ENCODE data around the gene CDCP1.

Gene CDCP1

DNA sequence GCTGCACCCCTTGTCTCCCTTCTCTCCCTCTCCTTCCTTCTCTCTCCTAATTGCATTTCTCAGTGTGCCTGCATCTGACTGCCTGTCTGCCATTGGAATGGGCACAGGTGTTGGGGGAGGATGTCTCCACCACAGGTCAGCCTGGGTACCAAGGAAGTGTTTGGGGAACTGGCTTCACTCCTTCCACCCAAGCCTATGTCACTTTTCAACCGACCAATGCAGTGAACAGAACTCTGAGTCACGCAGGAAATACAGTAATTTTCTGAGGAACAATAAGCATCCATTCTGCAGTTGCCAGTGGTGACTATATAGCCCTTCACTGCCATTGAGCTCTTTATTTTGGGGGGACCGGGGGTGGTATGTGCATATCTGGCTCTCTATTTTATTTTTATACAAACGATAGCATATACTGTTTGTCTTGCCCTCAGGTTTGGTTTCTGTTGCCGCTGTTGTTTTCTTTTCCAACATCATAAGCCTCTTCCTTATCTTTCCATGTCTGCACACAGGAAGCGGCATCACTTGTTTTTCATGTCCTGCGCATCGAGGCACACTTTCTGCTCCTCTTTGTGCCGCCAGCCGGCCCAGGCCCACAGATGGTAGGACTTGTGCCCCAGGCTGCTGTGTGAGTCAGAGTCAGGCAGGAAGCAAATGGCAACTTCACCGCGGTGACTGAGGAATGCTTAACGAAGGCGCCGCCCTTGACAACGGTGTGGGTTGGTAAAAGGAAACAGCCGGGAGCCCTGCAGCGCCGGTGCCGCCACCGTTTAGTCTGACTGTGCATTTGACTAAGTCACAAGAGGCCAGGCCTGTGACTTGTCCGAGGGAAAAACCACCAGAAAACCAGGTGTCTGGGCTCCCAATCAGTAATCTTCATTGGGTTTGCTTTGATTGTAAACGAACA is 21.1 kb upstream of the CDCP1 start:
- DNase-seq (ENCODE audit: low read depth): peak; percentile 87
- no peak overlapping the region for H3K4me3 ChIP-seq (ENCODE audit: control insufficient read depth, low read depth, low read length)
- TF ChIP-seq CTCF (conservative IDR thresholded peaks at IDR 0.05; ENCODE audit: control insufficient read depth, insufficient read depth, low read depth, low read length): no peak

DNA sequence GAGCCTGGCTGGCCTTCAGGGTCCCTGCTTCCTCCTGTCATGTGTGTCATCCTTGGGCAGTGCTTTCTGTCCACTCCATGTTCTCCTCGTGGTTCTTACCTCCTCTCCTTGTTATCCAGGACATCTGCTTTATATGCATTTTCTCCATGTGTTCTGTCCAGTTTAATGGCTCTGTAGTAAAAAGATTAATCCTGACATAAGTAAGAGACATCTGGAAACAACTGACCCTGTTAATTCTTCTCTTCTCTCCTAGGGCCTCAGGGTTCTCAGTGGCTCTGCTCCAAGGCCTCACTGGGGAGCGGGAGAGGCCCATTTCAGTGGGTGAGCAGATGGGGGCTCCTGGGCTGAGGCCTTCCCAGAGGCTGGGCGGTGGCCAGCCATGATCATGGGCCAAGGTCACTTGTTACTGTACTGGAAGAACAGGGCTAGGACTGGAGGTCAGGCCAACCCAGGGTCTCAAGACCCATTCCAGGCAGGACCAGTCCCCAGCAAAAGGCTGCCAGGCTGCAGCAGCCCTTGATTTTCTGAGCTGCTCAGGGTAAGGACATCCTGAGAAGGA is 20.2 kb upstream of the CDCP1 start:
- no peak overlapping the region for H3K4me3 ChIP-seq (ENCODE audit: control insufficient read depth, low read depth, low read length)
- DNase-seq (ENCODE audit: low read depth): no peak
- no peak for TF ChIP-seq CTCF (conservative IDR thresholded peaks at IDR 0.05; ENCODE audit: control insufficient read depth, insufficient read depth, low read depth, low read length)

GRCh38 chr3:45165497-45166283 is 19.5 kb upstream of the CDCP1 start:
- no peak for TF ChIP-seq CTCF (conservative IDR thresholded peaks at IDR 0.05; ENCODE audit: control insufficient read depth, insufficient read depth, low read depth, low read length)
- H3K4me3 ChIP-seq (ENCODE audit: control insufficient read depth, low read depth, low read length): no peak overlapping the region
- no peak for DNase-seq (ENCODE audit: low read depth)

DNA sequence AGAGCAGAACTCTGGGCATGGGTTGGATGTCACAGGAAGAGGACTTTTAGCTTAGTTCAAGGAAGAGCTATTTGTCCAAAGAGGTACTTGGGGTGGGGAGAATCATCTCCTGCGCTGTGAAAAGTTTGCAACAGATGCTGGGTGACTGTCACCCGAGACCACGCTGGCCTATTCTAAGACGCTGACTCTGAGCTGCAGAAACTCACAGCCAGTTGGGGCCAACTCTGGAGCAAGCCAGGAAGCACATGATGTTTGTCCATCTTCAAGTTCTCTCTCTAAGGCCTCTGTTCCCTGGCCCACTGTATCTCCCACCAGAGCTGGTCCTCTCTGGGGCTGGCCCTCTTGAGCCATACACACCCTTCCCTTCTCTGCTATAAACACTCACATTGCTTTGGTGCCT is 17.9 kb upstream of the CDCP1 start:
- no peak for DNase-seq (ENCODE audit: low read depth)
- no peak overlapping the region for H3K4me3 ChIP-seq (ENCODE audit: control insufficient read depth, low read depth, low read length)
- TF ChIP-seq CTCF (conservative IDR thresholded peaks at IDR 0.05; ENCODE audit: control insufficient read depth, insufficient read depth, low read depth, low read length): no peak

DNA sequence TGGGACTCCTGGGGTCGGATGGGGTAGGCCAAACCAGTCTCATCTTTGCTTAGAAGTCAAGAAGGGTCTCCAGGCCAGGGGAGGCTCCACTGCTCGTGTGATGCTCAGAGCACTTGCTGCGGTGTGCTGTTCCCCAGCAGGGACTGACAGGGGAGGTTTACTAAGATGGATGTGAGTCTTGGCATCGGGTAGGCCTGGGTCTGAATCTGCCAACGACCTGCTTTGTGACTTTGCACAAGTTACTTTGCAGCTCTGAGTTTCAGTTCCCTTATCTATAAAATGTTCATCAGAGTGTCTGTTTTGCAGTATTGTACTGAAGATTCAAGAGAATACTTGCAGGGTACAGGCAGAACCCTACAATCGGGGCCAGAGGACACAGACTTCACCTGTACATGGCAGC is 17.3 kb upstream of the CDCP1 start:
- no peak overlapping the region for H3K4me3 ChIP-seq (ENCODE audit: control insufficient read depth, low read depth, low read length)

More for the DNA sequence above, 17.3 kb upstream of the CDCP1 start:
- no peak for DNase-seq (ENCODE audit: low read depth)
- TF ChIP-seq CTCF (conservative IDR thresholded peaks at IDR 0.05; ENCODE audit: control insufficient read depth, insufficient read depth, low read depth, low read length): no peak
